ENCODE data around the gene DPRX.

- TF ChIP-seq POLR2A (IDR thresholded peaks at IDR 0.05) (no peak), POLR2AphosphoS5 (IDR thresholded peaks at IDR 0.05) (no peak)
- TF ChIP-seq, protein P1, sequence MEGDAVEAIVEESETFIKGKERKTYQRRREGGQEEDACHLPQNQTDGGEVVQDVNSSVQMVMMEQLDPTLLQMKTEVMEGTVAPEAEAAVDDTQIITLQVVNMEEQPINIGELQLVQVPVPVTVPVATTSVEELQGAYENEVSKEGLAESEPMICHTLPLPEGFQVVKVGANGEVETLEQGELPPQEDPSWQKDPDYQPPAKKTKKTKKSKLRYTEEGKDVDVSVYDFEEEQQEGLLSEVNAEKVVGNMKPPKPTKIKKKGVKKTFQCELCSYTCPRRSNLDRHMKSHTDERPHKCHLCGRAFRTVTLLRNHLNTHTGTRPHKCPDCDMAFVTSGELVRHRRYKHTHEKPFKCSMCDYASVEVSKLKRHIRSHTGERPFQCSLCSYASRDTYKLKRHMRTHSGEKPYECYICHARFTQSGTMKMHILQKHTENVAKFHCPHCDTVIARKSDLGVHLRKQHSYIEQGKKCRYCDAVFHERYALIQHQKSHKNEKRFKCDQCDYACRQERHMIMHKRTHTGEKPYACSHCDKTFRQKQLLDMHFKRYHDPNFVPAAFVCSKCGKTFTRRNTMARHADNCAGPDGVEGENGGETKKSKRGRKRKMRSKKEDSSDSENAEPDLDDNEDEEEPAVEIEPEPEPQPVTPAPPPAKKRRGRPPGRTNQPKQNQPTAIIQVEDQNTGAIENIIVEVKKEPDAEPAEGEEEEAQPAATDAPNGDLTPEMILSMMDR (IDR thresholded peaks at IDR 0.05), result no peak
Measured at GRCh38 chr19:53657778-53658177, 26.0 kb downstream of the DPRX start.
